ENCODE measurements around the gene ERI3.

The ERI3 gene

DNA sequence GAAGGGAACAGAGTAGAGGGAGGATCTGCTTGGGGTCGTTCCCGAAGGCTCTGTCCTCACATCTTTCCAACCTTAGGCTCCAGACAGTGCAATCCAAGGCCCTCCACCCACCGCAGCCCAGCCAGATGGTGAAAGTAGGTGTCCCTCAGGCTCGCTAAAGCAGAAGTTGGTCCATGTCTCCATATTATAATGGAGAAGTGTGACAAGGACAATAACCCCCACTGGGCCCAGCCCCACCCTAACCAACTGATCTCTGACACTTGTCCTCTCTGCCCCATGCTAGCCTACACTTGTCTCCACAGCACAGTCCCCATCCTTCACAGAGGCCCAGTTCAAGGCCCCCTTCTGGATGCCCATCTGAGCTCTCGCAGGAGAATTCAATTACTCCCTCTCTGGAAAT lies 93.1 kb downstream of the ERI3 start:
- 79 to 83% methylated on average over 1 to 2 of the region's 5 CpGs for WGBS, 2 experiments (ENCODE audit: insufficient coverage in 2 of 2)
- Histone ChIP-seq H3K9me3 (ENCODE audit: control insufficient read depth, low read length) (no peaks in the 10 kb centered on the region), H3K27ac (ENCODE audit: low read depth, low read length, severe bottlenecking) (no peak overlapping the region), H3K36me3 (ENCODE audit: control insufficient read depth, insufficient read depth, low read length) (peaks cover 5% of the 10 kb centered on the region), H3K4me3 (ENCODE audit: extremely low read depth, insufficient read depth, low read length, poor library complexity, severe bottlenecking) (no peak overlapping the region), H3K4me1 (ENCODE audit: control insufficient read depth, insufficient read depth, low read length, poor library complexity, severe bottlenecking) (no peaks in the 10 kb centered on the region)

DNA sequence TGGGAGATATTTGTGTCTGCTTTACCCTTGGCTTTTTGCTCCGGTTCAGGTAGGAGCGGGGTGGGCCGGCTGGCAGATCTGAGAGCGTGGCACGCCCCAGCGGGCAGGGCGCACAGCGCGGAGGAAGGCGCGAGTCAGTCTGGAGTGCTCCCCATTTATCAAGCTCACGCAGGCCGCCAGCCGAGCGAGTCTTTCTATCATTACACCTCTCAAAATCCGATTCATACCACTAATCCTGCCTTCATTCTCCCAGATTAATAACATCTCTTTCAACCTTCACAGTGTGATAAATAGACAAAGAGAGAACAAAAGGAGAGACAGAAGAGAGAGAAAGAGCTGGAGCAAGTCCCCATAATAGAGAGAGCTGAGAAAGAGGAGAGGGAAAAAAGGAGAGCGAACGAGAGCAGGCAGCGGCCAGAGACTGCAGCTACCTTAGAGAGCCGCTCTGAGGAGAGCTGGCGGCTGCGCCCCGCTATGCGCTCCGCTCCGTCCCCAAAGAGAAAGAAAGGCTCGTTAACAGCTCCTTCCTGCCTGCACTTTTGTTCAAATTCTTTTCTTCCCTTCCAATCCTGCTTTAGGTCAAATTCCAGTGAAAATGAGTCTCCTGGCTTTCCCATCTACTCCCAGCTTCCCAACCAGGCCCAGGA lies 93.8 kb downstream of the ERI3 start:
- H3K27ac ChIP-seq (ENCODE audit: low read depth, low read length, severe bottlenecking), result no peak overlapping the region
- H3K36me3 ChIP-seq (ENCODE audit: control insufficient read depth, insufficient read depth, low read length), result peaks cover 12% of the 10 kb centered on the region
- H3K4me1 ChIP-seq (ENCODE audit: control insufficient read depth, insufficient read depth, low read length, poor library complexity, severe bottlenecking), result no peaks in the 10 kb centered on the region
- H3K9me3 ChIP-seq (ENCODE audit: control insufficient read depth, low read length), result no peaks in the 10 kb centered on the region
- H3K4me3 ChIP-seq (ENCODE audit: extremely low read depth, insufficient read depth, low read length, poor library complexity, severe bottlenecking), result no peak overlapping the region
- 93 to 97% methylated on average over 21 to 23 of the region's 27 CpGs for WGBS, 2 experiments (ENCODE audit: insufficient coverage in 2 of 2)

DNA sequence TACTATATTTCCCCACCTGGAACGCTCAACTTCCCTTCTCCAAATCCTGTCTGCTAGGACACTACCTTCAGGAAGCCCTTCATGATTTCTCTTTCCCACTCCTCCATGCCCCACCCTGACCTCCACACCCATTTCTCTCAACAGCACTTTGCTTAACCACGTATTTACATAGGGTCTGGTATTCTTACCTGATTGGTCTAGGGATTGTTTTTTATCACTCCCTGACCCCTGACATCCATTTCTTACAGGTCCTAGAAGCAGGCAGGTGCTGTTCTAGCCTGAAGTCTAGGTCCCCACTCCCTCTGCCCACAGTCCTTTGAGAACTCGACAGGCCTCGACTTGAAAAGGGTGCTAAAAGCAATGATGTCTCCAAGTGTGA lies 94.3 kb downstream of the ERI3 start:
- Histone ChIP-seq H3K9me3 (ENCODE audit: control insufficient read depth, low read length) (no peaks in the 10 kb centered on the region), H3K36me3 (ENCODE audit: control insufficient read depth, insufficient read depth, low read length) (peaks cover 14% of the 10 kb centered on the region), H3K4me3 (ENCODE audit: extremely low read depth, insufficient read depth, low read length, poor library complexity, severe bottlenecking) (no peak overlapping the region), H3K27ac (ENCODE audit: low read depth, low read length, severe bottlenecking) (no peak overlapping the region), H3K4me1 (ENCODE audit: control insufficient read depth, insufficient read depth, low read length, poor library complexity, severe bottlenecking) (no peaks in the 10 kb centered on the region)
- WGBS, 2 experiments (ENCODE audit: insufficient coverage in 2 of 2), result 90 to 96% methylated on average over 2 to 3 of the region's 4 CpGs

DNA sequence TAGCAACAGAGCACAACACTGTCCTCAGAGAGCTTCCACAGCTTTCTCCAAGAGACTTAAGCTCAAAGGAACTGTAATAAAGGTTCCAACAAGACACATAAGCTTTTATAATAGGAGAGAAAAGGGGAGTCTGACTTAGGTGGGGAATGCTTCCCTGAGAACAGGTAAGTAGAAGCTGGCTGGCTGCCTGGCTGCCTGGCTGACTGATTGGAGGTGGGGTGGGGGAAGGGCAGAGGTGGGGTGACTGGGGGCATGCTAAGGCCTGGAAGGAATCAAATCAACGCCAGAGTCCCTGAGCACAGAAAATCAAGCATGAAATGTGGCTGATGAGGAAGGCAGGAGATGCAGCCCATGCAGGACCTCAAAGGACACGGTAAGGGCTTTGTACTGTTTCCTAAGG lies 96.0 kb downstream of the ERI3 start:
- no peaks in the 10 kb centered on the region for H3K9me3 ChIP-seq (ENCODE audit: control insufficient read depth, low read length)
- no peak overlapping the region for H3K4me3 ChIP-seq (ENCODE audit: extremely low read depth, insufficient read depth, low read length, poor library complexity, severe bottlenecking)
- no peak overlapping the region for H3K27ac ChIP-seq (ENCODE audit: low read depth, low read length, severe bottlenecking)
- WGBS, 2 experiments (ENCODE audit: insufficient coverage in 2 of 2), result 90 to 96% methylated on average over 2 of the region's 2 CpGs
- peaks cover 5% of the 10 kb centered on the region for H3K4me1 ChIP-seq (ENCODE audit: control insufficient read depth, insufficient read depth, low read length, poor library complexity, severe bottlenecking)
- H3K36me3 ChIP-seq (ENCODE audit: control insufficient read depth, insufficient read depth, low read length), result peaks cover 14% of the 10 kb centered on the region

DNA sequence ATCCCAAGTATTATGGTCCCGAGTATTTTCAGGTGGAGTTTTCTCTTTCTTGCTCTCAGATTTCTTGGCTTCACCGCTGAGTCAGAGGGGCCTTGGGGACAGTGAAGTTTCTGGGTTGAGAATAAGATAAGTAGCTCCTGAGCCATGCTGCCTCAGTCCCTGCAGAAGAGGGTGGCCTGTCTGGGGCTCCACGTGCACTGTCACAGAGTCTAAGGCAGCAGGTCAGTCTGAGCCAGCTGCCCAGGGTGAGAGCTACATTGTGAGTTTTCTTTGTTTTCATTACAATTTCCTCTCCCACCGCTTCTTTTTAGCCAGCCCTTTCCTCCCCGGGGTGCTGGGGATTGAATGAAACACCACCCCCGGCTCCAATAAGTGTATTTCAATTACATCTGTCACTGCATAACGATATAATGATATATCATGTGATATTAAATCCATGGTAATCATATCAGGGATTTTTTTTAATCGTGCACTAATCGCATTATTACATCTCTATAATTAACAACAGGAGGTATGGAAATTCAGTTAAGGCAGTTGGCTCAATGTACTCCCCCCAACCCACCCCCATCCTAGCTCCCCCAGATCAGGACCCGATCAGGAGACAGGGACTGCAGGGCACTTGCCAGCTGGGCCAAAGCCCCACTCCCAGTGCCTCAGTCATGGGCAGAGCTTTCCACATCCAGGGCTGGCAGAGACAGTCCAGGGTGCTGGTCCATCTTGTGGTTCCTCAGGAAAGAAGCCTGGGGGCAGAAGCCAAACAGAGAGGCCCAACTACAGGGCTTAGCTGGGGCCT lies 98.1 kb downstream of the ERI3 start:
- no peak overlapping the region for H3K27ac ChIP-seq (ENCODE audit: low read depth, low read length, severe bottlenecking)
- H3K9me3 ChIP-seq (ENCODE audit: control insufficient read depth, low read length), result no peaks in the 10 kb centered on the region
- H3K4me3 ChIP-seq (ENCODE audit: extremely low read depth, insufficient read depth, low read length, poor library complexity, severe bottlenecking), result no peak overlapping the region
- peaks cover 9% of the 10 kb centered on the region for H3K36me3 ChIP-seq (ENCODE audit: control insufficient read depth, insufficient read depth, low read length)
- H3K4me1 ChIP-seq (ENCODE audit: control insufficient read depth, insufficient read depth, low read length, poor library complexity, severe bottlenecking), result peaks cover 5% of the 10 kb centered on the region
- 54 to 78% methylated on average over 1 to 4 of the region's 10 CpGs for WGBS, 2 experiments (ENCODE audit: insufficient coverage in 2 of 2)

DNA sequence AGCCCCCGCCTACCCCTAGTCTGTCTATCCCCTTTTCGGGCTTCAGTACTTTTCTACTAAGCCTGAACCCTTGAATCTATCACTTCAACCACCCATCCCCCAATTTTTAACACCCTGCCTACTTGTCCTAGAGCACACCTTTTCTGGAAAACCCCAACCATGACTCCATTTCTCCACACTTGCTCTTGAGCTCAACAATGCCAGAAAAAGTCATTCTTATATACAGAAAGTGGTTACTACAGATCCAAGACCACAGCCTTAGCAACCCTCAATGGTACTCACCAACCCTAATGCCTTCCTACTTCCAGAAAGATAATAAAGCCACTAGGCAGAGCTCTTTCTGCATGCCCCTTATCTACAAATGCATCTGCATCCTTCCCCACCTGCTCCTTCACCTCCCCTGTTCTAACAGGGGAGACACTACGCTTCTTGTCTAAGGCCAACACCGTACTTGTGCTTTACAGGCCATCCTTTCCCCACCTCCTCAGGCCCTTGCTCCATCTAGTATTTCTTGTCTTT lies 100.6 kb downstream of the ERI3 start:
- Histone ChIP-seq H3K4me3 (ENCODE audit: extremely low read depth, insufficient read depth, low read length, poor library complexity, severe bottlenecking) (no peak overlapping the region), H3K4me1 (ENCODE audit: control insufficient read depth, insufficient read depth, low read length, poor library complexity, severe bottlenecking) (peaks cover 5% of the 10 kb centered on the region), H3K9me3 (ENCODE audit: control insufficient read depth, low read length) (no peaks in the 10 kb centered on the region), H3K36me3 (ENCODE audit: control insufficient read depth, insufficient read depth, low read length) (peaks cover 13% of the 10 kb centered on the region), H3K27ac (ENCODE audit: low read depth, low read length, severe bottlenecking) (no peak overlapping the region)
- WGBS, 2 experiments (ENCODE audit: insufficient coverage in 2 of 2), result 86 to 98% methylated on average over 4 of the region's 4 CpGs

GRCh38 chr1:44251989-44252671 lies 102.9 kb downstream of the ERI3 start:
- Histone ChIP-seq H3K4me1 (ENCODE audit: control insufficient read depth, insufficient read depth, low read length, poor library complexity, severe bottlenecking) (peaks cover 5% of the 10 kb centered on the region), H3K4me3 (ENCODE audit: extremely low read depth, insufficient read depth, low read length, poor library complexity, severe bottlenecking) (no peak overlapping the region), H3K36me3 (ENCODE audit: control insufficient read depth, insufficient read depth, low read length) (peaks cover 23% of the 10 kb centered on the region), H3K9me3 (ENCODE audit: control insufficient read depth, low read length) (no peaks in the 10 kb centered on the region), H3K27ac (ENCODE audit: low read depth, low read length, severe bottlenecking) (no peak overlapping the region)
- WGBS, 2 experiments (ENCODE audit: insufficient coverage in 2 of 2), result 93% methylated on average over 18 to 21 of the region's 23 CpGs

- Histone ChIP-seq H3K4me1 (ENCODE audit: control insufficient read depth, insufficient read depth, low read length, poor library complexity, severe bottlenecking) (peaks cover 5% of the 10 kb centered on the region), H3K27ac (ENCODE audit: low read depth, low read length, severe bottlenecking) (no peak overlapping the region), H3K36me3 (ENCODE audit: control insufficient read depth, insufficient read depth, low read length) (peaks cover 18% of the 10 kb centered on the region), H3K4me3 (ENCODE audit: extremely low read depth, insufficient read depth, low read length, poor library complexity, severe bottlenecking) (no peak overlapping the region), H3K9me3 (ENCODE audit: control insufficient read depth, low read length) (no peaks in the 10 kb centered on the region)
- WGBS, 2 experiments (ENCODE audit: insufficient coverage in 2 of 2), result 79 to 83% methylated on average over 1 of the region's 1 CpG
Measured at GRCh38 chr1:44251486-44251885, 103.6 kb downstream of the ERI3 start.

DNA sequence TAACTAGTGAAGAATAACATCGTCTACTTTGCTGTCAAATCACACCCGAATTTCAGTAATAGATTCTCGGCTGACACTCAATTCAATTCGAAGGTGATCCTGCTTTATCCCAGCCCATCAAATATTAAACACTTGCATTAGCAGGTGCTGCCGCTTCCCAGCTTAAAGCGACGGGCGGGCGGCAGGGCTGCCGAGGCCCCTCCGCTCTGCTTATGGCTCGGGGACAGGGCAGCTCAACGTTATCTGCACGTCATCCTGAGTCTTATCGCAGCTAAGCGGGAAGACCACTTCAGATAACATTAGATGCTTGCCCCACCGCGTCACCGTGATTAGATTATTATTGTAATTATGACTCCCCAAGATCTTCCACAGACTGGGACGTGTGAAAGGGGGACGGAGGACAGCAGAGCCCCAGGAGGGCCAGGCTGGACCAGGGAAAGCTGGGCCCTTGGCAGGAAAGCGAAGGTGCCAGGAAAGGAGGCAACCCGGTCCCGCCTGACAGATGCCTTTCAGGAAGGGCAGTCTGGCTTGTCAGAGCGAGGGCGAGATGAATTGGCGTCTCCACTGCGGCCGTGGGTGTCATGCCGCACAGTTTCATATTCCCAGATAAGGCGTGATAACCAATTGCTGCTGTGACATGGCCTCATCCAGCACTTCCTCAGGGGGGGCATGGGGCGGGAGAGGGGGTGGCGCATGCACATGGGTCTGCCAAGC lies 104.8 kb downstream of the ERI3 start:
- no peak overlapping the region for H3K27ac ChIP-seq (ENCODE audit: low read depth, low read length, severe bottlenecking)
- no peak overlapping the region for H3K4me3 ChIP-seq (ENCODE audit: extremely low read depth, insufficient read depth, low read length, poor library complexity, severe bottlenecking)
- 92% methylated on average over 27 to 31 of the region's 33 CpGs for WGBS, 2 experiments (ENCODE audit: insufficient coverage in 2 of 2)
- H3K4me1 ChIP-seq (ENCODE audit: control insufficient read depth, insufficient read depth, low read length, poor library complexity, severe bottlenecking), result peaks cover 5% of the 10 kb centered on the region
- H3K36me3 ChIP-seq (ENCODE audit: control insufficient read depth, insufficient read depth, low read length), result peaks cover 14% of the 10 kb centered on the region
- H3K9me3 ChIP-seq (ENCODE audit: control insufficient read depth, low read length), result no peaks in the 10 kb centered on the region

GRCh38 chr1:44249543-44249942 lies 105.5 kb downstream of the ERI3 start:
- Histone ChIP-seq H3K4me1 (ENCODE audit: control insufficient read depth, insufficient read depth, low read length, poor library complexity, severe bottlenecking) (peaks cover 3% of the 10 kb centered on the region), H3K36me3 (ENCODE audit: control insufficient read depth, insufficient read depth, low read length) (peaks cover 14% of the 10 kb centered on the region), H3K9me3 (ENCODE audit: control insufficient read depth, low read length) (no peaks in the 10 kb centered on the region), H3K4me3 (ENCODE audit: extremely low read depth, insufficient read depth, low read length, poor library complexity, severe bottlenecking) (no peak overlapping the region), H3K27ac (ENCODE audit: low read depth, low read length, severe bottlenecking) (no peak overlapping the region)
- WGBS, 2 experiments (ENCODE audit: insufficient coverage in 2 of 2), result 80 to 100% methylated on average over 1 of the region's 7 CpGs
